Ascending aorta (tissue), 2 donors: ENCODE measurements around the gene AVPI1. TPM values are rescaled to one million over a fixed set of nuclear protein-coding genes. Genes with fewer than 3 reads are reported as not detected.

ENCODE experiments used
- DNase-seq, 2 donors: peaks; one replicate each; pipeline ENCODE4 v3.0.0-alpha.2; 2019; ENCODE audit warnings: low spot score in 2 of 2
- H3K27ac ChIP-seq, 2 donors: fragments of 200-600 bp; sonication (generic); one replicate each; pipeline ENCODE4 v1.5.1; 2016 to 2017; ENCODE audit warnings: mild to moderate bottlenecking in 1 of 2
- H3K27me3 ChIP-seq: fragments of 200-600 bp; sonication (generic); one replicate; pipeline ENCODE4 v1.5.1; 2017
- H3K36me3 ChIP-seq, 2 donors: fragments of 200-600 bp; sonication (generic); one replicate each; pipeline ENCODE4 v1.5.1; 2016
- H3K4me1 ChIP-seq, 2 donors: fragments of 200-600 bp; sonication (generic); one replicate each; pipeline ENCODE4 v1.5.1; 2016 to 2017; ENCODE audit warnings: mild to moderate bottlenecking in 1 of 2
- H3K4me3 ChIP-seq, 2 donors: fragments of 200-600 bp; sonication (generic); one replicate each; pipeline ENCODE4 v1.5.1; 2016 to 2017; ENCODE audit warnings: mild to moderate bottlenecking in 1 of 2
- H3K9me3 ChIP-seq, 2 donors: fragments of 200-600 bp; sonication (generic); one replicate each; pipeline ENCODE4 v1.5.1; 2016
- CTCF ChIP-seq, 3 experiments: fragments of 200-600 bp in 2 of 3; fragments of 450-650 bp in 1 of 3; sonication (generic) in 2 of 3; IDR thresholded peaks; one replicate each; pipeline ENCODE4 v1.5.1; 2016 to 2019; ENCODE audit warnings: antibody characterized with exemption in 3 of 3, mild to moderate bottlenecking in 1 of 3, moderate library complexity in 1 of 3
- intact Hi-C: fragments of 100-400 bp; cut with DNase I; formaldehyde crosslinking; loops from one replicate; pipeline ENCODE4 v1.15.1; 2023
- total RNA-seq: library from RNA; depleted of rRNA; stranded (reverse); fragments of >200 nt; gene quantifications from one replicate; pipeline ENCODE4 v1.1.0, GENCODE V29; 2016

The AVPI1 gene
- total RNA-seq, 1 donor from 2014 or later = 23.7 TPM

GRCh38 chr10:97632949-97633884 lies 53.8 kb downstream of the AVPI1 start, which contains the start of gene MORN4:
Gene MORN4 (minus strand): TSS chr10:97633500. CDS start chr10:97619653, 13,847 bp downstream.
- H3K9me3 ChIP-seq = no peaks in the 10 kb centered on the region
- no peak for TF ChIP-seq CTCF (IDR thresholded peaks at IDR 0.05)
- peak within 1 kb of the TSS; percentile 73 to 74 for H3K4me3 ChIP-seq
- intact Hi-C loops = loop anchor here (1.0 to 5.0 kb wide), 2 partner anchors 135 to 206 kb away; partner anchors contain the start of genes MMS19, PGAM1 and UBTD1
- DNase-seq = peak; percentile 69 to 96
- H3K27me3 ChIP-seq = no peaks in the 10 kb centered on the region
- peaks cover 0 to 3% of the 10 kb centered on the region in 2 donors for H3K4me1 ChIP-seq
- H3K27ac ChIP-seq = peak within 1 kb of the TSS in 1 of 2 donors; percentile 6
- H3K36me3 ChIP-seq = no peaks in the 10 kb centered on the region

DNA sequence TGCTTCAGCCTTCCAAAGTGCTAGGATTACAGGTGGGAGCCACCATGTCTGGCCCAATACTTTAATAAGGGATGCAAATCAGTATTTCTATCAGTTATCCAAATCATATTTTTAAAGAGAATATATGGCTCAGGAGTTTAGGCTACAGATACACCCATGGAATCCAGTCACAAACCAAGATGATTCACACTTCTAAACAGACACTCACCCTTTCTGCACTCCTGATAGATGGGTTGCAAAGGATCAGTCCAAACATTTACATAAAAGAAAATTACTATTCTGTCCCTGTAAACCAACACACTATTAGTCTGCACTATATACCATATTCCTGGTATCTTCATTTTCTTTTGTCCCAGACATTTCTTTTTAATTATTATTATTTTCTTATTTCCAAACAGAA lies 55.9 kb downstream of the AVPI1 start:
- DNase-seq = no peak
- Histone ChIP-seq H3K27ac (no peak overlapping the region), H3K4me1 (peaks cover 0 to 3% of the 10 kb centered on the region in 2 donors), H3K4me3 (no peak overlapping the region), H3K9me3 (no peaks in the 10 kb centered on the region), H3K36me3 (no peaks in the 10 kb centered on the region), H3K27me3 (no peaks in the 10 kb centered on the region)
- no peak for TF ChIP-seq CTCF (IDR thresholded peaks at IDR 0.05)
- intact Hi-C loops = loop anchor here (5.0 kb wide), 1 partner anchor 204 kb away; the partner anchor contains the start of gene PGAM1

DNA sequence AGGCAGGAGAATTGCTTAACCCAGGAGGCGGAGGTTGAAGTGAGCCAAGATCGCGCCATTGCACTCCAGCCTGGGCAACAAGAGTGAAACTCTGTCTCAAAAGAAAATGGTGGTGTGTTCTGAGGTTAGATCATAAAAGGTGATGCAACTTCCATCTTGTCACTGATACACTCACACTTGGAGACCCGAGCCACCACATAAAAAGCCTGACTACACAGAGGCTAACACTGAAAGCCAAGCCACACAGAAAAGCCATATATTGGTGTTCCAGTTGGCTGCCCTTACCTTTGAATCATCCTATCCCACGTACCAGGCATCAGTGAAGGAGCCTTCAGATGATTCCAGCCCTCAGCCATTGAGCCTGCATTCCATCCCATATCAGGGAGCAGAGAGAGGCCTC lies 57.8 kb downstream of the AVPI1 start:
- no peak for DNase-seq
- Histone ChIP-seq H3K36me3 (no peaks in the 10 kb centered on the region), H3K4me3 (no peak overlapping the region), H3K27me3 (no peaks in the 10 kb centered on the region), H3K4me1 (peaks cover 0 to 3% of the 10 kb centered on the region in 2 donors), H3K27ac (no peak overlapping the region), H3K9me3 (no peaks in the 10 kb centered on the region)
- no peak for TF ChIP-seq CTCF (IDR thresholded peaks at IDR 0.05)
- intact Hi-C loops = no loop called here

- peak overlapping the region; percentile 17 to 26 for H3K27ac ChIP-seq
Observed at GRCh38 chr10:97628228-97628627, 58.8 kb downstream of the AVPI1 start.

GRCh38 chr10:97627731-97628130 lies 59.3 kb downstream of the AVPI1 start:
- intact Hi-C loops = no loop called here
- no peaks in the 10 kb centered on the region for H3K27me3 ChIP-seq
- no peak overlapping the region for H3K4me3 ChIP-seq
- no peak for DNase-seq
- no peak for TF ChIP-seq CTCF (IDR thresholded peaks at IDR 0.05)
- no peaks in the 10 kb centered on the region for H3K9me3 ChIP-seq
- H3K36me3 ChIP-seq = no peaks in the 10 kb centered on the region
- peak overlapping the region in 1 of 2 donors; percentile 26 for H3K27ac ChIP-seq
- H3K4me1 ChIP-seq = no peaks in the 10 kb centered on the region

More at GRCh38 chr10:97628228-97628627, 58.8 kb downstream of the AVPI1 start:
- Histone ChIP-seq H3K9me3 (no peaks in the 10 kb centered on the region), H3K4me3 (no peak overlapping the region), H3K27me3 (no peaks in the 10 kb centered on the region), H3K36me3 (no peaks in the 10 kb centered on the region), H3K4me1 (no peaks in the 10 kb centered on the region)
- DNase-seq = no peak
- intact Hi-C loops = no loop called here
- no peak for TF ChIP-seq CTCF (IDR thresholded peaks at IDR 0.05)

Other genes starting within 250 kb of the AVPI1 start
- gene EXOSC1, start 241.2 kb downstream of the AVPI1 start, total RNA-seq = 11.3 TPM
- gene ZDHHC16, start 241.1 kb downstream of the AVPI1 start, total RNA-seq = 30.4 TPM
- 34.0 TPM for gene MMS19, start 188.8 kb downstream of the AVPI1 start, total RNA-seq
- gene UBTD1, start 188.3 kb downstream of the AVPI1 start, total RNA-seq = 33.0 TPM
- gene ANKRD2, start 114.5 kb downstream of the AVPI1 start, total RNA-seq = not detected
- gene HOGA1, start 102.9 kb downstream of the AVPI1 start, total RNA-seq = 2.6 TPM
- not detected for gene C10orf62, start 97.5 kb downstream of the AVPI1 start, total RNA-seq
- 2.3 TPM for gene MORN4, start 53.7 kb downstream of the AVPI1 start, total RNA-seq
- 33.7 TPM for gene PI4K2A, start 46.6 kb downstream of the AVPI1 start, total RNA-seq
- gene MARVELD1, start 26.5 kb upstream of the AVPI1 start, total RNA-seq = 43.7 TPM
- 62.2 TPM for gene ZFYVE27, start 49.9 kb upstream of the AVPI1 start, total RNA-seq
- gene SFRP5, start 84.8 kb upstream of the AVPI1 start, total RNA-seq = not detected
- gene GOLGA7B, start 162.6 kb upstream of the AVPI1 start, total RNA-seq = 0.11 TPM